Measurements from ENCODE around the gene DCPS.

DNA sequence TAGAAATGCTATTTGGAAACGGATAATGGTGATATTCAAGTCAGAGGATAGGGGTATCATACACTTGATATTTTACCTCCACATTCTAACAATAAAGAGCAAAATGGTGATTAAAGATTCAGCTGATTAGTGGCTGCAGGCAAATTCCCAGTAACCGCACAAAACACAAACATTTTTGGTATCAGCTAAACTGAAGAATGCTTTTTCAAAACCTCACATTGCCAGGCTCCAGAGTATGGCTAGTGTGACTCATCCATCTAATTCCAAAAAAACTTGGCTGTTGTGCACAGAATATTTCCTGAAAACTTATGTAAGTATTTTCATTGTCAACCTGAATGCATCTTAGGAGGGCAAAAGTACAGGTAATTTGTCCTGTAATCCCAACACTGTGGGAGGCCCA lies 46.1 kb upstream of the DCPS start:
- no peak for TF ChIP-seq EZH2 (IDR thresholded peaks at IDR 0.05; ENCODE audit: borderline replicate concordance, low read length)
- TF ChIP-seq CTCF (IDR thresholded peaks at IDR 0.05; ENCODE audit: low read length): no peak

Data from OCI-LY1 (cell line).